IPS-15b (cell line): ENCODE results near the gene TMEM59.
"Not testable (repeated sequence)": the region's sequence is repeated elsewhere in the genome, so short reads cannot be mapped to it uniquely, and the experiment has no call there.

Experiments
- H3K27me3 ChIP-seq: one replicate; pipeline ENCODE4 v1.6.1; 2013; ENCODE audit warnings: low read length; ENCODE audit not compliant: control insufficient read depth, insufficient read depth
- H3K36me3 ChIP-seq: one replicate; pipeline ENCODE4 v1.6.1; 2013; ENCODE audit warnings: low read length; ENCODE audit not compliant: control insufficient read depth, insufficient read depth
- H3K4me1 ChIP-seq: one replicate; pipeline ENCODE4 v1.6.1; 2013; ENCODE audit warnings: mild to moderate bottlenecking, low read length; ENCODE audit not compliant: control insufficient read depth, insufficient read depth
- H3K4me3 ChIP-seq: one replicate; pipeline ENCODE4 v1.5.1; 2013; ENCODE audit warnings: low read depth, low read length
- H3K9ac ChIP-seq: one replicate; pipeline ENCODE4 v1.6.1; 2013; ENCODE audit warnings: low read depth, mild to moderate bottlenecking, low read length
- H3K9me3 ChIP-seq: one replicate; pipeline ENCODE4 v1.6.1; 2013; ENCODE audit warnings: mild to moderate bottlenecking, low read length; ENCODE audit not compliant: control insufficient read depth, insufficient read depth

The TMEM59 gene

GRCh38 chr1:54050435-54050834 lies 2.6 kb downstream of the TMEM59 start:
- not testable (repeated sequence) for H3K36me3 ChIP-seq, H3K27me3 ChIP-seq, H3K9me3 ChIP-seq, H3K4me3 ChIP-seq, H3K4me1 ChIP-seq, H3K9ac ChIP-seq

- H3K4me1 ChIP-seq: no peaks in the 10 kb centered on the region
- no peaks in the 10 kb centered on the region for H3K27me3 ChIP-seq
- no peaks in the 10 kb centered on the region for H3K36me3 ChIP-seq
- H3K4me3 ChIP-seq: no peak overlapping the region
- H3K9me3 ChIP-seq: no peaks in the 10 kb centered on the region
- H3K9ac ChIP-seq: no peak overlapping the region
Measured at GRCh38 chr1:54047384-54048305, 5.4 kb downstream of the TMEM59 start.

GRCh38 chr1:54046671-54047383 lies 6.2 kb downstream of the TMEM59 start:
- no peaks in the 10 kb centered on the region for H3K9me3 ChIP-seq
- no peaks in the 10 kb centered on the region for H3K27me3 ChIP-seq
- no peak overlapping the region for H3K4me3 ChIP-seq
- no peaks in the 10 kb centered on the region for H3K36me3 ChIP-seq
- no peak overlapping the region for H3K9ac ChIP-seq
- no peaks in the 10 kb centered on the region for H3K4me1 ChIP-seq

GRCh38 chr1:54045496-54045895 lies 7.5 kb downstream of the TMEM59 start:
- Histone ChIP-seq H3K27me3 (no peaks in the 10 kb centered on the region), H3K4me3 (no peak overlapping the region), H3K4me1 (no peaks in the 10 kb centered on the region), H3K9ac (no peak overlapping the region), H3K36me3 (no peaks in the 10 kb centered on the region), H3K9me3 (no peaks in the 10 kb centered on the region)

- Histone ChIP-seq H3K36me3 (peaks cover 6% of the 10 kb centered on the region), H3K27me3 (no peaks in the 10 kb centered on the region), H3K4me3 (no peak overlapping the region), H3K9me3 (no peaks in the 10 kb centered on the region), H3K4me1 (no peaks in the 10 kb centered on the region), H3K9ac (no peak overlapping the region)
Measured at GRCh38 chr1:54041806-54042205, 11.2 kb downstream of the TMEM59 start.

- H3K4me3 ChIP-seq: no peak overlapping the region
- H3K4me1 ChIP-seq: no peaks in the 10 kb centered on the region
- H3K9ac ChIP-seq: no peak overlapping the region
- H3K27me3 ChIP-seq: no peaks in the 10 kb centered on the region
- H3K9me3 ChIP-seq: no peaks in the 10 kb centered on the region
- peaks cover 14% of the 10 kb centered on the region for H3K36me3 ChIP-seq
Measured at GRCh38 chr1:54037476-54037875, 15.5 kb downstream of the TMEM59 start.

GRCh38 chr1:54028306-54029251 lies 24.4 kb downstream of the TMEM59 start:
- Histone ChIP-seq H3K4me3 (no peak overlapping the region), H3K27me3 (no peaks in the 10 kb centered on the region), H3K36me3 (no peaks in the 10 kb centered on the region), H3K4me1 (no peaks in the 10 kb centered on the region), H3K9me3 (no peaks in the 10 kb centered on the region), H3K9ac (no peak overlapping the region)

- Histone ChIP-seq H3K27me3 (no peaks in the 10 kb centered on the region), H3K4me3 (no peak overlapping the region), H3K9ac (no peak overlapping the region), H3K9me3 (no peaks in the 10 kb centered on the region), H3K4me1 (no peaks in the 10 kb centered on the region), H3K36me3 (no peaks in the 10 kb centered on the region)
Measured at GRCh38 chr1:54027848-54028247, 25.2 kb downstream of the TMEM59 start.

- not testable (repeated sequence) for H3K9me3 ChIP-seq, H3K9ac ChIP-seq, H3K36me3 ChIP-seq, H3K4me1 ChIP-seq, H3K4me3 ChIP-seq, H3K27me3 ChIP-seq
Measured at GRCh38 chr1:54024811-54025210, 28.2 kb downstream of the TMEM59 start.

- H3K4me3 ChIP-seq: no peak overlapping the region
- no peaks in the 10 kb centered on the region for H3K4me1 ChIP-seq
- no peaks in the 10 kb centered on the region for H3K36me3 ChIP-seq
- no peaks in the 10 kb centered on the region for H3K27me3 ChIP-seq
- H3K9me3 ChIP-seq: no peaks in the 10 kb centered on the region
- no peak overlapping the region for H3K9ac ChIP-seq
Measured at GRCh38 chr1:54024358-54024757, 28.6 kb downstream of the TMEM59 start.

GRCh38 chr1:54019562-54020176 lies 33.3 kb downstream of the TMEM59 start:
- not testable (repeated sequence) for H3K36me3 ChIP-seq, H3K4me3 ChIP-seq, H3K9me3 ChIP-seq, H3K27me3 ChIP-seq, H3K9ac ChIP-seq, H3K4me1 ChIP-seq
